Measurements from ENCODE around the gene PHLDB2. TPM values are rescaled to one million over a fixed set of nuclear protein-coding genes. Genes with fewer than 3 reads are reported as not detected.

Gene PHLDB2
- total and polyA plus RNA-seq, 3 donors from 2014 or later, result 11.7 to 16.5 (median 12.3) TPM

DNA sequence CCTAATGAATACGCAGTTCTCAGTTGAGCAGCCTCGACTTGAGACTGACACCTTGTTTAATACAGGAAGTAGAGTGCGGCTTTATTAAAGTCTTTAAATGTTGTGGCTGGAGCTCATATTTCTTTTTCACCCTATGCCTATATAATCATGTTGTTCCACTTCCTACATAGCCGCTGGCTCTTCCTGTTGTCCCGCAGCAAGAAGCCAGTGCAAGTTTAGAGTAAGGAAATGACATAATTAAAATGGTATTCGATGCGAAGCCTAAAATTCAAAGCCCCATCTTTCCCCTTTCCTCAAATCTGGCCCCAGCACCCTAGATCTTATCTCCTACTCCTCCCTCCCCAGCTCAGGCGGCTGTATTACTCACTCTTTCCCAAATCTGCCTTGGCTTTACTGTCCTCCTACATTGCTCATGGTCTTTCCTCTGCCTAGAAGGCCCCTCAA lies 7.5 kb upstream of the PHLDB2 start:
- Histone ChIP-seq H3K4me3 (no peak overlapping the region), H3K9me3 (no peaks in the 10 kb centered on the region), H3K27me3 (no peaks in the 10 kb centered on the region), H3K4me1 (no peaks in the 10 kb centered on the region), H3K27ac (no peak overlapping the region), H3K36me3 (ENCODE audit: low read depth, missing control alignments) (no peaks in the 10 kb centered on the region)
- no peak for TF ChIP-seq POLR2A (IDR thresholded peaks at IDR 0.05)
- TF ChIP-seq, protein P1, sequence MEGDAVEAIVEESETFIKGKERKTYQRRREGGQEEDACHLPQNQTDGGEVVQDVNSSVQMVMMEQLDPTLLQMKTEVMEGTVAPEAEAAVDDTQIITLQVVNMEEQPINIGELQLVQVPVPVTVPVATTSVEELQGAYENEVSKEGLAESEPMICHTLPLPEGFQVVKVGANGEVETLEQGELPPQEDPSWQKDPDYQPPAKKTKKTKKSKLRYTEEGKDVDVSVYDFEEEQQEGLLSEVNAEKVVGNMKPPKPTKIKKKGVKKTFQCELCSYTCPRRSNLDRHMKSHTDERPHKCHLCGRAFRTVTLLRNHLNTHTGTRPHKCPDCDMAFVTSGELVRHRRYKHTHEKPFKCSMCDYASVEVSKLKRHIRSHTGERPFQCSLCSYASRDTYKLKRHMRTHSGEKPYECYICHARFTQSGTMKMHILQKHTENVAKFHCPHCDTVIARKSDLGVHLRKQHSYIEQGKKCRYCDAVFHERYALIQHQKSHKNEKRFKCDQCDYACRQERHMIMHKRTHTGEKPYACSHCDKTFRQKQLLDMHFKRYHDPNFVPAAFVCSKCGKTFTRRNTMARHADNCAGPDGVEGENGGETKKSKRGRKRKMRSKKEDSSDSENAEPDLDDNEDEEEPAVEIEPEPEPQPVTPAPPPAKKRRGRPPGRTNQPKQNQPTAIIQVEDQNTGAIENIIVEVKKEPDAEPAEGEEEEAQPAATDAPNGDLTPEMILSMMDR (IDR thresholded peaks at IDR 0.05), result no peak
- 64 to 77% methylated on average over 8 of the region's 8 CpGs for WGBS, 2 donors
- no peak for DNase-seq
- intact Hi-C loops (cut with DNase I; ENCODE audit: low total_unique reads), result no loop called here

DNA sequence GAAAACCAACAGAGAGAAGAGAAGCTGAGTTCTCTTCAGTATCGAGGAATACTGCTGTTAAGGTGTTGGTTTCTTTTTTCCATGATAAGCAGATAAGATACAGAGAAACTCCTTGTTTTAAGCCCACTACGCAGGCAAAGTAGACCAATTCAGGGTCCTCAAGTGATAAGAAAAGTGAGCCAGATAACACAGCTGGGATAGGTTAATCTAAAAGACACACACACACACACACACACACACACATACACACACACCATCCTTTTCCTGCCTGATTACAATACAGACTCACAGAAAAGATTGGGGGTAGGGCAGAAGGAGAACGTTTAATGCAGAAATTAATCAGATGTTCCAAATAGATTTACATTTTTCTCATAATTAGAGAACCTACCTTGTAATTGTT lies 6.5 kb upstream of the PHLDB2 start:
- H3K9me3 ChIP-seq, result no peaks in the 10 kb centered on the region
- DNase-seq, result no peak
- intact Hi-C loops (cut with DNase I; ENCODE audit: low total_unique reads), result no loop called here
- WGBS, 2 donors, result 53 to 63% methylated on average over 3 of the region's 3 CpGs
- no peaks in the 10 kb centered on the region for H3K36me3 ChIP-seq (ENCODE audit: low read depth, missing control alignments)
- H3K27me3 ChIP-seq, result no peaks in the 10 kb centered on the region
- H3K27ac ChIP-seq, result no peak overlapping the region
- no peak for TF ChIP-seq POLR2A (IDR thresholded peaks at IDR 0.05)
- TF ChIP-seq, protein P1 (IDR thresholded peaks at IDR 0.05), result no peak
- H3K4me1 ChIP-seq, result no peaks in the 10 kb centered on the region
- H3K4me3 ChIP-seq, result no peak overlapping the region

DNA sequence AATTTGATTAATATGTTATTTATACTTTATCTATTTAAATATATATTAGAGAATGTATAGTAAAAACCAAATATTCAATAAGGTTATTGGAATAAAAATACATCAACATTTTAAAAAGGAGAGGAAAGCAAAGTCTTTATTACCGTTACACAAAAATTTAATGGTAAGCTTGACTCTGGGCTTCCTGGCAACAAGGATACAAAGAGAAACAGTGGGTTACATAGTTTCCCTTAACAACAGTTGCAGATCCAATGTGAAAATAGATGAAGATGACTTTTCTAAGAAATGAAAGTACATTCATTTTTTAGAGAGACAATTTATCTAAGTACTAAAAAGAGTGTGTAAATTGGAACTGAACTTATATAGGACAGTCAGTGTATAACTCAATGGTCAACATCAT lies 6.0 kb upstream of the PHLDB2 start:
- H3K4me3 ChIP-seq, result no peak overlapping the region
- H3K9me3 ChIP-seq, result no peaks in the 10 kb centered on the region
- WGBS, 2 donors, result 25 to 28% methylated on average over 1 of the region's 1 CpG
- H3K36me3 ChIP-seq (ENCODE audit: low read depth, missing control alignments), result no peaks in the 10 kb centered on the region
- intact Hi-C loops (cut with DNase I; ENCODE audit: low total_unique reads), result no loop called here
- H3K4me1 ChIP-seq, result no peaks in the 10 kb centered on the region
- H3K27me3 ChIP-seq, result no peaks in the 10 kb centered on the region
- H3K27ac ChIP-seq, result no peak overlapping the region
- DNase-seq, result no peak
- TF ChIP-seq, protein P1 (IDR thresholded peaks at IDR 0.05), result no peak
- TF ChIP-seq POLR2A (IDR thresholded peaks at IDR 0.05), result no peak

DNA sequence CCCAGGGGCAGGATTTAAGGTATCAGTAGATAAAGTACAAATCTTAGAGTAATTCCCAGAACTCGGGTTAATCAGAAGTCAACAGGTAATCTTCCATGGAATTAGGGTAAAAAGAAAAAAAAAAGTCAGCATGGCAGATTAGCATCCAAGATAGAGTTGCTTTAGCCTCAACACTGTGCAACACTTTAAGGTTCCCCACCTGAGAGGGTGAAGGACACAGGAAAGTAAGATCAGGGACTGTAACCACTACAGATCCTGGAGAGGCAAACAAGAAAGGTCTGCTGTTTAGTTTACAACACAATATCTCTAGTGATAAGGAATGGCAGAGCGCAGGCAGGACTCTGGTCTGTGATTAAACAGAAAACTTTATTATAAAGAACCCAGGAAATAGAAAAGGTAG lies 4.1 kb upstream of the PHLDB2 start:
- DNase-seq, result no peak
- intact Hi-C loops (cut with DNase I; ENCODE audit: low total_unique reads), result no loop called here
- no peaks in the 10 kb centered on the region for H3K27me3 ChIP-seq
- no peaks in the 10 kb centered on the region for H3K9me3 ChIP-seq
- H3K27ac ChIP-seq, result no peak overlapping the region
- no peak overlapping the region for H3K4me3 ChIP-seq
- H3K36me3 ChIP-seq (ENCODE audit: low read depth, missing control alignments), result no peaks in the 10 kb centered on the region
- 74 to 80% methylated on average over 2 of the region's 2 CpGs for WGBS, 2 donors
- TF ChIP-seq, protein P1 (IDR thresholded peaks at IDR 0.05), result no peak
- TF ChIP-seq POLR2A (IDR thresholded peaks at IDR 0.05), result no peak
- H3K4me1 ChIP-seq, result no peaks in the 10 kb centered on the region

DNA sequence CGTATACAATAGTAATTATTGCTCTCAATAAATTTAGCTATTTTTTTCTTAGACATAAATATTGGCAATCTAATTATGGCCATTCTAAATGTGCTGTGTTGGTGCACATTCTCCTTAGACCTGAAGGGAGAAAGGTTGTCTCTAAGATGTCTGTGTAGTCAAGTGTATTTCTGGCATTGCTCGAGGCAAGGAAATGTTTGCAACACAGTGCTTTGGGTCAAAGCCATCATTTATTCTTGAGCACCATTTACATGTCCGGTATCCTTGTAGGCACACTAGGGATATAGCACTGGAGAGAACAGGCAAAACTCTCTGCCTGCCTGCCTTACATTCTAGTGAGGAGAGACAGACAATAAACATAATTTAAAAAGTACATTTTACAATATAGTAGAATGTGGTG lies 2.6 kb upstream of the PHLDB2 start:
- 88 to 90% methylated on average over 3 of the region's 3 CpGs for WGBS, 2 donors
- no peak for DNase-seq
- intact Hi-C loops (cut with DNase I; ENCODE audit: low total_unique reads), result no loop called here
- Histone ChIP-seq H3K36me3 (ENCODE audit: low read depth, missing control alignments) (no peaks in the 10 kb centered on the region), H3K9me3 (no peaks in the 10 kb centered on the region), H3K27ac (no peak overlapping the region), H3K27me3 (no peaks in the 10 kb centered on the region), H3K4me1 (no peaks in the 10 kb centered on the region), H3K4me3 (no peak overlapping the region)
- TF ChIP-seq, protein P1 (IDR thresholded peaks at IDR 0.05), result no peak
- TF ChIP-seq POLR2A (IDR thresholded peaks at IDR 0.05), result no peak
